Large intestine (tissue), 3 donors: Measurements from ENCODE around the gene DPH7. TPM values are rescaled to one million over a fixed set of nuclear protein-coding genes. Genes with fewer than 3 reads are reported as not detected.
"Not testable (repeated sequence)": the region's sequence is repeated elsewhere in the genome, so short reads cannot be mapped to it uniquely, and the experiment has no call there.

ENCODE experiments used
- DNase-seq, 2 donors: peaks; one replicate each; pipeline versions ENCODE4 v3.0.0 to v3.0.0-alpha.2; 2013
- H3K27ac ChIP-seq: one replicate; pipeline ENCODE4 v1.5.1; 2013; ENCODE audit warnings: low read length
- H3K27me3 ChIP-seq: 2 replicates; pipeline ENCODE4 v1.6.1; 2013; ENCODE audit warnings: low read length; ENCODE audit not compliant: control insufficient read depth, insufficient read depth
- H3K36me3 ChIP-seq: 2 replicates; pipeline ENCODE4 v1.6.1; 2013; ENCODE audit warnings: low read length; ENCODE audit not compliant: control insufficient read depth, insufficient read depth
- H3K4me1 ChIP-seq: one replicate; pipeline ENCODE4 v1.6.1; 2013; ENCODE audit warnings: low read length; ENCODE audit not compliant: control insufficient read depth, insufficient read depth
- H3K4me3 ChIP-seq: one replicate; pipeline ENCODE4 v1.5.1; 2013; ENCODE audit warnings: low read length
- H3K9me3 ChIP-seq: one replicate; pipeline ENCODE4 v1.6.1; 2013; ENCODE audit warnings: mild to moderate bottlenecking, low read depth, low read length, moderate library complexity; ENCODE audit not compliant: control insufficient read depth
- WGBS: methylation state at CpG from one replicate; pipeline ENCODE4 v1.1.5; 2013; ENCODE audit warnings: low lambda C conversion rate; ENCODE audit not compliant: insufficient coverage; 5-methylcytosine and 5-hydroxymethylcytosine counted together
- polyA plus RNA-seq: library from polyadenylated mRNA; unstranded; fragments of 120-200 nt; gene quantifications from one replicate; pipeline ENCODE4 v1.2.1, GENCODE V29; 2013

The DPH7 gene
- polyA plus RNA-seq, 1 donor: 42.2 TPM

DNA sequence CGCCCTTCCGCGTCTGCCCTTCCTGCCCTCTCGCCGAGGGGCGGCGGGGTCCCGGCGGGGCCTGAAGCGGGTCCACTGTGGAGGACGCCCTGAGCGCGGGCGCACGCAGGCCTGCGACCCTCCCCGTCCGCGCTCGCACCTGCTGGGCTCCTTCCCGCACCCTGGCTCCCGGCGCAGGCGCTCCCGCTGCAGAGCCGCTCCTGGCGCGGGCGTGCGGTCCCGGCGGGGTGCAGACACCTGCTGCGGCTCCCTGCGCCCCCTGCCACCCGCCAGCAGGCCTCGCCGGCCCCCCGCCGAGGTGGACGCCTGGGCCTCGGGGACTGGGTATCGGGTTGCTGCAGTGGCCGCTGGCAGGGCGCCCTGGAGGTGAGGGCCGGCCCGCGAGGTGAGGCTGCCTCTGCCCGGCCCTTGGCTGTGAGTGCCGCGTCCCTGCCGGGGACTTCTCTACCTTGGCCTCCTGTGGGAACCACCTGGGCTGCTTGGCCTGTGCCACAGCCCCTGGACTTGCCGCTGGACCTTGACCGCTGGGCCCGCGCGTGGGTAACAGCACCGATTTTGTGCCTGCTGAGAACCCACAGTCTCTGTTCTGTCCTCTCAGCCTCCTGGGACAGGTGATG is 27.4 kb upstream of the DPH7 start:
- WGBS: no CpG with 5 or more reads among the region's 57 CpGs
- peak overlapping the region; percentile 48 for H3K4me3 ChIP-seq
- peaks cover 6% of the 10 kb centered on the region for H3K36me3 ChIP-seq
- peak overlapping the region; percentile 63 for H3K27ac ChIP-seq
- H3K27me3 ChIP-seq: peaks cover 14% of the 10 kb centered on the region
- peak in 1 of 2 donors; percentile 58 for DNase-seq
- no peaks in the 10 kb centered on the region for H3K9me3 ChIP-seq
- peaks cover 23% of the 10 kb centered on the region for H3K4me1 ChIP-seq

- WGBS: no CpG with 5 or more reads among the region's 111 CpGs
- Histone ChIP-seq H3K36me3 (peaks cover 6% of the 10 kb centered on the region), H3K27me3 (peaks cover 14% of the 10 kb centered on the region), H3K4me1 (peaks cover 23% of the 10 kb centered on the region), H3K4me3 (peak within 1 kb of the TSS; percentile 48), H3K9me3 (no peaks in the 10 kb centered on the region), H3K27ac (peak within 1 kb of the TSS; percentile 63)
- DNase-seq: peak; percentile 82 to 90
Measured at GRCh38 chr9:137605121-137606004, 26.6 kb upstream of the DPH7 start, which contains the start of gene ARRDC1. ARRDC1 (plus strand) TSS chr9:137605686; CDS start chr9:137605718, 32 bp downstream.

GRCh38 chr9:137604345-137605086 is 25.8 kb upstream of the DPH7 start:
- H3K4me3 ChIP-seq: peak overlapping the region; percentile 35
- H3K4me1 ChIP-seq: peaks cover 23% of the 10 kb centered on the region
- DNase-seq: peak in 1 of 2 donors; percentile 34
- H3K36me3 ChIP-seq: peaks cover 4% of the 10 kb centered on the region
- no CpG with 5 or more reads among the region's 49 CpGs for WGBS
- no peak overlapping the region for H3K27ac ChIP-seq
- peaks cover 14% of the 10 kb centered on the region for H3K27me3 ChIP-seq
- no peaks in the 10 kb centered on the region for H3K9me3 ChIP-seq

GRCh38 chr9:137603879-137604278 is 25.2 kb upstream of the DPH7 start:
- peaks cover 14% of the 10 kb centered on the region for H3K27me3 ChIP-seq
- H3K4me1 ChIP-seq: peaks cover 23% of the 10 kb centered on the region
- no peak for DNase-seq
- no peak overlapping the region for H3K27ac ChIP-seq
- no CpG with 5 or more reads among the region's 13 CpGs for WGBS
- peaks cover 2% of the 10 kb centered on the region for H3K36me3 ChIP-seq
- no peaks in the 10 kb centered on the region for H3K9me3 ChIP-seq
- no peak overlapping the region for H3K4me3 ChIP-seq

GRCh38 chr9:137602661-137603060 is 23.9 kb upstream of the DPH7 start:
- Histone ChIP-seq H3K4me1 (peaks cover 13% of the 10 kb centered on the region), H3K9me3 (no peaks in the 10 kb centered on the region), H3K36me3 (no peaks in the 10 kb centered on the region), H3K4me3 (no peak overlapping the region), H3K27me3 (peaks cover 14% of the 10 kb centered on the region), H3K27ac (no peak overlapping the region)
- no CpG with 5 or more reads among the region's 3 CpGs for WGBS
- DNase-seq: no peak

DNA sequence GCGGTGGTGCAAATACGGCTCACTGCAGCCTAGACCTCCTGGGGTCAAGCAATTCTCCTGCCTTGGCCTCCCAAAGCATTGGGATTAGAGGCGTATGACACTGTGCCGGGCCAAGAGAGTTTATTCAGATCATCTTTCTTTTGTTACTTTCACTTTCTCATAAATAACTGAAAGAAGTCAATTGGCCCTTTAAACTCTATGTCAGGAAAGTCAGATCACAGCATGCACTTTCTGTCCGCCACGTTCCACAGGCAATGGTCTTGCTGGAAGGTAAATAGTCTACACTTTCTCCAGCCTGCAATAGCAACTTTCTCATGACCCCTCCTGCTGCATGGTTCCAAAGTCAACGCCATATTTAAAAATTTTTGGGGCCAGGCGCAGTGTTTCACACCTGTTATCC is 20.2 kb upstream of the DPH7 start:
- no peak for DNase-seq

GRCh38 chr9:137596577-137596976 is 17.9 kb upstream of the DPH7 start:
- no CpG with 5 or more reads among the region's 7 CpGs for WGBS
- H3K27me3 ChIP-seq, DNase-seq, H3K9me3 ChIP-seq, H3K4me1 ChIP-seq, H3K36me3 ChIP-seq, H3K27ac ChIP-seq, H3K4me3 ChIP-seq: not testable (repeated sequence)

More for the DNA sequence above, 20.2 kb upstream of the DPH7 start:
- H3K4me1 ChIP-seq: no peaks in the 10 kb centered on the region
- no peaks in the 10 kb centered on the region for H3K9me3 ChIP-seq
- H3K27me3 ChIP-seq: peaks cover 8% of the 10 kb centered on the region
- no peak overlapping the region for H3K4me3 ChIP-seq
- H3K27ac ChIP-seq: no peak overlapping the region
- no CpG with 5 or more reads among the region's 8 CpGs for whole genome bisulfite sequencing
- no peaks in the 10 kb centered on the region for H3K36me3 ChIP-seq

DNA sequence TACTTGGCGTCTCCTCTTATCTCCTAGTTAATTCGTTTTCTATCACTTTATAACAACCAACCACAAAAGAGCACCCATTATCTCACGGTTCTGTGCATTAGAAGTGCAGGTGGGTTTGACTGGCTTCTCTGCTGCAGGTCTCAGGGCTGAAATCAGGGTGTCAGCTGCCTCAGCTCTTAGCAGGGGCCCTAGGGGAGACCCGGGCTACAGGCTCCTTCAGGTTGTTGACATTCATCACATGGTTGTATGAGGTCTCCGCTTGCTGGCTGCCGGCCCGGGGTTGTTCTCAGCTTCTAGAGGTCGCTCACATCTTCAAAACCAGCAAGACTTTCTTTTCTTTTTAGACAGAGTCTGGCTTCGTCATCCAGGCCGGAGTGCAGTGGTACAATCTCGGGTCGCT is 14.5 kb upstream of the DPH7 start:
- 50% methylated on average over 1 of the region's 12 CpGs for WGBS
- no peak for DNase-seq

DNA sequence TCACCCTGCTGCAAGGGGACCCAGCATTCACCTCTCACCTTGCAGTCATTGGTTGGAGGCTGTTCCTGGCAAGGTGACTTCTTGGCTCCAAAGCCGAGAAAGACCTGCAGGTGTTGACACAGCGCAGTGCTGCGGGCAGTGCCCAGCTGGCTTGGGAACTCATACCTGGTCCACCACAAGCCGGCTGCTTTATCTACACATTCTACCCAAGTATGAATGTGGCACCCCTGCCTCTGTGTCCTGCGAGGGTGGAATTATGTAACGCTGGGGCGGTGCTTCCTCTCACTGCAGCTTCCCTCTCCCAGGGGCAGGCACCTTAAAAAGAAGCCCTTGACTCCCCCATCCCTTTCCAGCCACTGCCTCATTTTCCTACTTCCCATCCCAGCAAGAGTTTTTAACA is 14.0 kb upstream of the DPH7 start:
- WGBS: no CpG with 5 or more reads among the region's 7 CpGs
- no peak for DNase-seq

More for the DNA sequence above, 14.5 kb upstream of the DPH7 start:
- no peak overlapping the region for H3K27ac ChIP-seq
- no peaks in the 10 kb centered on the region for H3K27me3 ChIP-seq
- H3K36me3 ChIP-seq: peaks cover 1% of the 10 kb centered on the region
- no peaks in the 10 kb centered on the region for H3K9me3 ChIP-seq
- peaks cover 7% of the 10 kb centered on the region for H3K4me1 ChIP-seq
- no peak overlapping the region for H3K4me3 ChIP-seq

More for the DNA sequence above, 14.0 kb upstream of the DPH7 start:
- no peaks in the 10 kb centered on the region for H3K27me3 ChIP-seq
- no peak overlapping the region for H3K4me3 ChIP-seq
- H3K36me3 ChIP-seq: peaks cover 5% of the 10 kb centered on the region
- H3K4me1 ChIP-seq: peaks cover 7% of the 10 kb centered on the region
- H3K27ac ChIP-seq: no peak overlapping the region
- no peaks in the 10 kb centered on the region for H3K9me3 ChIP-seq
